Activated CD8-positive, alpha-beta memory T cell treated with anti-CD3 and anti-CD28 coated beads, Interleukin-2, amount 50 U/mL, for 1 hour (primary cell): ENCODE measurements around the gene ZBTB16.

ENCODE experiments used
- DNase-seq: peaks from one replicate; pipeline ENCODE4 v3.0.0-alpha.2; 2020; ENCODE audit errors: extremely low read depth

The ZBTB16 gene

DNA sequence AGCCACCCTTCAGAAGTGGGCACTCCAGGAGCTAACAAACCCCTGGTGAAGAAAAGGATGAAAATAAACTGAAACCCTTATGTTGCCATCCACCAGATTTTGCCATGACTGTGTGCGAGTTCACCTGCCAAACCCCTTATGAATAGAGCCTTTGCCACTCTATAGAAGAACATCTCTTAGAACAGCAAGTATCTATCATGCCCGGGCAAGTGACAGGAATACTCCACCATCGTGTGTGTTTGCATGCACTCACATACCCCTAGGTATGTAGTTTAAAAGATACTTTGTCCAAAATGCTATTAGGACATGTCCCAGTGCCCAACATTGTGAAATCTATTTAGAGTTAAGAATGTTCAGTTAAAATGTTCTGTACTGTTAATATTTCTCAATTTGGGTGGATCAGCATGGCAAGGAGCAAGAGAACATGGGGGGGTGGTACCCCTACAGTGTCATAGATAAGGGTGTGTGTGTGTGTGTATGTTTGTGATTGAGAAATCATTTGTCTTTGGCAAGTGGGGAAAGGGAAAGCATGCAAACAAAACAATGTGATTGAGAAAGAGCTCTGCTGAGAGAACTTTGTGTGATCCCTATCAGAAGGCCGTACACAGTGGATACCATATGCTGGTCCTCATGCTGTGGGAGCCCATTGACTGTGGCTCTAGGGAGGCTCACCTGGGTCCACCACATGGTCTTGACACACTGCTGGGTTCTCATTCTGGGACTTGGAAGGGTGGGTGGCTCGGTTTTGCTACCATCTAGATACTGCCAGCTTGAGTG lies 94.9 kb downstream of the ZBTB16 start:
- DNase-seq = no peak

DNA sequence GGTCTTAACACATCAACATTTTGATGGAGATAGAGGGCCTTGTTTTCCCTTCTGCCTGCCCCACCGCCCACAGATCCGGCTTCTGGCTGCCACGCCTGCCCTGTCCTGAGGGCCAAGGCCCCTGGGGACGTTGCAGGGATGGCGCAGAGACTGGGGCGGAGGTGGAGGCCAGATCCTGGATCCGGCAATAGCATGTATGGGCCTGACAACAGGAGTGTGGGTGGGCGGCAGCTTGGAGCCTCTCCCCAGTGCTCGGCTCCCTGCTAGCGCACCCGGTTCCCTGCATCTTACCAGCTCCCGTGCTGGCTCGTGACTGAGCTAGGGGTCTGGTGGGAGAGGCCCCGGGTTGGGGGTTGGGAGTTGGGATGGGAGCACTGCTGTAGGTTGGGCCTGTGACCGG lies 95.6 kb downstream of the ZBTB16 start:
- DNase-seq = no peak

DNA sequence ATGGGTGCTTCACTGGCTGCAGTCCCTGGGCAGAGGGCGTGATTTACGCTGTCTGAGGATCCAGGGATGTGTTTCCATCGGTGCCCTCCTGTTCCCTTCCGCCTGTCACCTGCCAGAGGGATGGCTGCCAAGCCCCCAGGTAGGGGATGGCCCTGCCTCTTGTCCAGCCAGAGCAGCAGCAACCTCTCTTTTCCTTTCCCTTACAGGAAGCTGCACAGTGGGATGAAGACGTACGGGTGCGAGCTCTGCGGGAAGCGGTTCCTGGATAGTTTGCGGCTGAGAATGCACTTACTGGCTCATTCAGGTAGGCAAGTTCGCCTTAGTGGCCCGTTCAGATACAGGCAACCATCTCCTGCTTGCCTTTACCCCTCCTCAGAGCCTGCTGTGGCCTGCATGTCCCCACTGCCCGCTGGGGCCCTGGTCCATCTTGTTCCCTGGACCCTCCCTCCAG lies 96.6 kb downstream of the ZBTB16 start:
- no peak for DNase-seq

DNA sequence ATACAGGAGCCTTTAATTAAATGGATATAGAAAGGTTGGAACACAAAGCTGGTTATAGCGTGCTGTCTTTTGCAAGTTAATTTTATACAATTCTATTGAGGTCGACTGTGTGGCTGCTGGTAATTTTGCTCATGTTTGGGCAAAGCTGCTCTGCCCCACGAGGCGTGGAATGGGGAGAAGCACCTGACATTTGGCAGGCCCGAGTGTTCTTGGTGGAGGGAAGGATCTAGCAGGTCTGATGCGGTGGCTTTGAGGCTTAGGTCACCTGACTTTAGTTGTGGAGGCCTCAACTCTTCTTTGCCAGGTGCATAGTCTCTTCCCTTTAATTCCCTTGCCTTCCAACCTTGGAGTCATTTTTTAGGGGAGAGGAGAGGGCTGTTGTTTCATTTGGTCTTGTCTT lies 97.3 kb downstream of the ZBTB16 start:
- no peak for DNase-seq

DNA sequence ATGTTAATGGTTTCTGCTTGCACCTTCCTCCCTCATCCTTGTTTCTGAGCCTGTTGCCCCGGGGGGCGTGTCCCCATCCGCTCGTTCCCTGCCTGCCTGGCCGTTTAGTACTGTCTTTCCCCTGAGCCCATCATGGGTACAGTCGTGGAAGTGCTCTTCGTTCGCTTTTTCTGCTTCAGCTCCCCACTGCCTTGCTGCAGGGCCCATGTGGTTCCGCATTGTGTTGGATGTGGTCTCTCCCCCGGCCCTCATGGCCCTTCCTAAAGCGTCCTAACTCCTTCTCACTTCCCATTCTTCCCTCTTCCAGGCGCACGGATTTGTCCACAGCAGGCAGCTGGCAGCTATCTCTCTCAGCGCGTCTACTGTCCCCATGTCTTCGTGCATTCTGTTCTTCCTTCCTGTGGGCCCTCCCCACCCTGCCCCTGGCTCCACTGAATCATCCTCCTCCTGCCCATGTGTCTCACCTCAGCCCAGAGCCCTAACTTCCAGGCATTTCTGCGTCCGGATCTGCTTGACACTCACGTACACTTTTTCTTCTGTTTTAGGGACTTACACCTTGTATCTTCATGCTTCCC lies 98.1 kb downstream of the ZBTB16 start:
- DNase-seq = no peak

DNA sequence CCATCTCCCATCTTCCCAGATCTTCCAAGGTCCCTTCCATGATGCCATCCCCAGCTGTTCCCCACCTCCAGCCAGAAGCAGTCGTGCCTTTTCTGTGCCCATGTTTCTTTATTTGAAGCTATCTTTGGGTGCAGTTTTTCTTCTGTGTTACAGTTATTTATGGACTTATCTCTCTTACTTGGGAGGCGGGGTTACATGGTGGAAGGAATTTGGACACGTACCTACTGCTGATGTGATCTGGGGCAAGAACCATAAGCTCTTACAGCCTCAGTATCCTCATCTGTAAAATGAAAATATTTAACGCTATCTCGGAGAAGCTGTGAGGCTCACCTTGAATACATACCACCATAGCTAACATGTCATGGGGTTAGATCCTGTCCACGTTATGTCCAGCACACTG lies 98.9 kb downstream of the ZBTB16 start:
- DNase-seq = no peak

DNA sequence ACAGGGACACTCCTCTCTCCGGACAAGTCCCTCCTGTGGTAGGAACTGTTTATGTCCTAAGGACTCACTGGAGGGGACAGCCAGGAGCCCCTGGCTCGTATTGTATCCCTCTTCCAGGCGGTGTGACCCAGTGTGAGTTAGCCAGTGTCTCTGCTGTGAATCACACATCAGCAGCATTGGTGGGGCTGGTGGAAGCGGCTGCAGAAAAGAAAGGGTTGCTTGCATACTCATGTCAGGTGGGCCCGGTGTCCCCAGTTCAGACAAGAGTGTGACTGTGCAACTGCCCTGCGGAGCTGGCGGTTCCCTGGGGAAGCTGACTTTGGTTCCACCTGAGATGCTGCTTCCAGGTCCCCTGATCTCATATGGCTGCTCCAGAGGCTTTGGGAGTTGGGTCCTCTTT lies 99.4 kb downstream of the ZBTB16 start:
- DNase-seq = no peak

DNA sequence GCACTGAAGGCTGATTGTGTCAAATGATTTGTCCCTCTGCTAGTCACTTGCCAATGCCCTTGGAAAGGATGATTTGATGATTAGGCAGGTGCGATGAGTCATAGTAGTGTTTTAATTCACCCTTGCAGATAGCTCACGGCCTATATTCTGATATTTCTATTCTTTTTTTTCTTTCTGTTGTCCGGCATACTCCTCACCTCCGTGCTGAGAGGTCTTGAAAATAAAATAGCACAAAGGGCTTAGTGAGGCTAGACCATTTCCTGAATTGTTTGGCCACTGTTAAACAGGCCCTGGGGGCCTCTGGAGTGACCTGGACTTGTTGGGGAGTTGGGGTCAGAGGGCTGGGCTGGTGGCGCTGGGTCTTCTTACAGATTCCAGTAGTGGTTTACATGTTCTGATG lies 99.8 kb downstream of the ZBTB16 start:
- no peak for DNase-seq

DNA sequence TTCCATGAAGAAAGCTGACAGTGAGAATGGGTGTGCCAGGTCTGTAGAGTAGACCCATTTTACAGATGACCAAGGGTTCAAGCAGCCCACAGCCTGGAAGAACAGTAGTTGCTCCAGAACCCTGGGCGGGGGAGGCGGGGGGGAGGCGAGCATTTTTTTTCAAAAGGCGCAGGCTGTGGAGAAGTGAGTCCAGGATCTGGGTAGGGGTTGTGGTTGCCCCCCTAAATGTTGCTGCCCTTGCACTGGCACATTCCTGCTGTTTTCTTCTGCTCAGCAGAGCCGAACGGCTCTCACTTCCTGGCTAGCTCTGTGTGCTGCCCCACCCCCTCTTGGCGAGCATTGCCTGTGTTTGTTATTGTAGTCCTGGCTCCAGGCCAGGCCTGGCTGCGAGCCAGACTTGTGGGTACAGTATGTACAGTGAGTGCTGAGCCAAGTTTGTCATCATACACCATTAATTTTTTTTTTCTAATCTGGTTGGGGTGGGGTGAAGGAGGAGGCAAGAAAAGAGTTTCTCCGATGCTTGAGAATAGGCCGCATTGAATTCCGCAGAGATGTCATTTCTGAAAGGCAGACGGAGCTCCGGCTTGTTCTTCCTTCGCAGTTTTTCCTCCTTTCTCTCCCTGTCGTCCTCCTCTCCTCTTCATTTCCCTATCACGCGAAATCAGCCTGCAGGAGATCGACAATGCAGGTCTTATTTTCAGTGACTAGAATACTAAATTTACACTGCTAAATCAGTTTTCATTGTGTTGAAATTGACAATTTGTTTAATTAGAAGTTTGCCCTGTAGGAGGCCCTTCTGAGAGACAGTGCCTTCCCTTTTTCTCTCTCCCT lies 100.5 kb downstream of the ZBTB16 start:
- peak; percentile 87 for DNase-seq

DNA sequence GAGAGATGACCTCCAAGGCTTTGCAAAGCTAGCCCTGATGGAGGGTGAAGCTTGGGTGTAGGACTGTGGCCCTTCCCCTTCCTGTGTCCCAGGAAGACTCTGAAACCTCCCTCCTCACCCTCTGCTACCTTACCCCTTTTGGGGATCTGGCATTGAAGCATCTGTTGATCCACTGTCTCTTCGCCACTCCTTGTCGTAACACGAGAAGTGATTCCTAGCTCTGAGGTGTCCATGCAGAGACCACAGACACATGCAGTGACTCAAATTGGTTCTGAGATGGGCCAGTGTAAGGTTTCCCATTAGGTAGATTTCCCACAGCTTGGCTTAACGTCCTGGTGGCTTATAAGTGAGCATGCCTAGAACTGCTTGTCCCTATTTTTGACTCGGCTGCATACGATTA lies 101.4 kb downstream of the ZBTB16 start:
- DNase-seq = no peak

DNA sequence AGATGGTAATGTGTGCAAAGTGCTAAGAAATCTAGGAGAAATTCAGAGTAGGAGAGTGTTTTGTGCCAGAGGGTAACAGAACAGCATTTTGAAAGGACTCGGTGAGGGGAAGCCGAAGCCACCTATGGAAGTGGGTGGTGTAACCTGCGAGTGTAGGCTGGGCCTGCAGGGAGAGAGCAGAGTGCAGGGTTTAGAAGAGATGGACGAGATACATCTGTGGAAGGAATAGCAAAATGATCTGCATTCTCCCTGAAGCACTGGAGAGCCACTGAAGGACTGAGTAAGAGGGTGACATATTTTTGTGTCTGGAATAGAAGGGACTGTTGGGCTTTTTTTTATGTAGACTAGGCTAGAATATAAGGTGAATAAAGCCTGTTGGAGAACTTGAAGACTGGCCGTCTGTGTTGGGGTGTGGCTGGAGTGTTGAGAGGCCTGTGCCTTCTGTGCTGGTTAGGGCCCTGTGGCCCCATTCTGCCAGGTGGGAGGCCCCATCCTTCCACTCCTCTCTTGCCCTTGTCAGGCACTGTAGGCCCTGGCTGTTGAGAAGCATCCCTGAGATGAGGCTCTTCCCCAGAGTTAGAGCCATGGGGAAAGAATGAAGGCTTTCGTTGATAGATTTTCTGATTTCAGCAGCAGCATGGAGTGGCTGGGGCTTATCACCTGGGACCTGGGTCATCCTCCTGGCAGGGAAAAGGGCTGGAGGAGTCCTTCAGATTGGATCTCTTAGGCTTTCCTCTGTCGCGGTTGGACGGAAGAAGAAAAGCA lies 102.2 kb downstream of the ZBTB16 start:
- DNase-seq = no peak

DNA sequence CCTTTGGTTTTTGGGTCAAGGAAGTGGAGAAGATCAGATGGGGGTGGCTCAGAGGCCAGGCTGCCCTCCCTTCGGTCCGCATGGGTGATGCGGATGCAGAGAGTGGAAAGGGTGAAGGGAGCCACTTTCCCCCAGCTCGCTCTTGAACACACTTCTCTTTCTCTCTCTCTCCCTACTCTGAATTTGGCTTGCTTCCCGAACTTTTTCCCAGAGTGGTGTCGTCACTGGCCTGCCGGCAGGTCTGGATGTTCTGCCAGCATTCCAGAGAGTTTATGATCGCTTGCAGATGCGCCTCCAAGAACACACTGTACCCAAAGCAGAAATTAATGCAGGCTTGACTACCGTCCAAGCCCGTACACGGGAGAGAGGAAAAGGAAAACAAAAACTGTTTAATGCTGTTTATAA lies 103.2 kb downstream of the ZBTB16 start:
- no peak for DNase-seq

DNA sequence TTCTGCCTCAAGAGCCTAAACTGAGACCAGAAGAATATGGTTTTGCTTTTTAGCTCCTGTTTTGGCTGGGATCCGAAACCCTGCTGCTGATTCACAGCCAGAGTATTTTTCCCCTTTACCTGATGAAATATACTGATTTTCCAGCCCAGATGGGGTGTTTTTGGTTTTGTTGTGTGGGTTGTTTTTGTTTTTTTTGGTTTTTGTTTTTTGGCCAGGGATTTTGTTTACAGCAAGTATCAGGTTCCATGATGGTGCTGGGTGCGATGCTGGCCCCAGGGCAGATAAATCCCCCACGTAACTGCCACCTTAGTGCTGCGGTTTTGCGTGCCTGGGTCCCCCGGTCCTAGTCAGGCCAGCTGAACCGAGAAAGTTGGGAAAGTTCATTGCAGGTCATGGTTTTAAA lies 103.7 kb downstream of the ZBTB16 start:
- no peak for DNase-seq

DNA sequence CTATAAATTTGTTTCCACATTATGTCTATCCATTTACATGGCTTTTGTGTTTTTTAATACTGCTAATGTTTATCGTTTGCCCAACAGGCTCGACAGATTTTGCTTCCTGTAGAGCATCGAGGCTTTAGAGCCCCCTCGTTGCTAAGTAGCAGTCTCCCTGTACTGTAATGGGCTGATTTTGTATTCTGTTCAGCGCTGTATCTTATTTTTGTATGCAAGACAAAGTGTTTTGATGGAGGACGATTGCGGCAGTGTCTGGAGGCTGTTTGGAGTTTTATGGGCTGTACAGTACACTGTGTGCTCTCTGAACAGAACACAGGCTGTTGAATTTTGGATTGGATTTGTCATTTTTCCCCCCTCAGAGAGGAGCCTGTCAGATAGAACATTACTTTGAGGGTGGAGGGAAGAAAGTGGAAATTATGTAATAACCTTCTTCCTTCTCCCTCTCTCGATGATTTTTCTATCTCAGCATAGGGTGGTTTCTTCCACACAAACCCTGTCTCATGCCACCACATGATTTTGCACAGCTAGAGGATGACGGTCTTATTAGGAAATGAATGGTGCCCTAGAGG lies 104.4 kb downstream of the ZBTB16 start:
- DNase-seq = no peak

DNA sequence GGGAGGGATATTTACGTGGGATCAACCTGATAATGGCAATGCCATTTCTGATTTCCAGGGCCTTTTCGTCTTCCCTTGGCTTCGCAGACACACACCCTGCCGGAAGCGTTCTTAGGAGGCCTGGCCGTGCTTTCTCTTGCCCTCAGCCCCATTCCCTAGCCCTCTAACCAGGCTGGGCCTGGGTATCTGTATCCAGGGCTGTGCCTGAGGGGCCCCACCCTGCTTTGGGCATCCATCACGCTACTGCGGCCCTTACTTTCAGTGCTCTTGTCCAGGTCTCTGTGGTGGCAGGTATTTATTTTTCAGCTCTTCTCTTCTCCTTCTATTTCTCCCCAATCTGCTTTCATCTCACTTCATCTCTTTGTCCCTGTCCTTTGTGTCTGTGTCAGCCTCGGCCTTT lies 105.0 kb downstream of the ZBTB16 start:
- no peak for DNase-seq

DNA sequence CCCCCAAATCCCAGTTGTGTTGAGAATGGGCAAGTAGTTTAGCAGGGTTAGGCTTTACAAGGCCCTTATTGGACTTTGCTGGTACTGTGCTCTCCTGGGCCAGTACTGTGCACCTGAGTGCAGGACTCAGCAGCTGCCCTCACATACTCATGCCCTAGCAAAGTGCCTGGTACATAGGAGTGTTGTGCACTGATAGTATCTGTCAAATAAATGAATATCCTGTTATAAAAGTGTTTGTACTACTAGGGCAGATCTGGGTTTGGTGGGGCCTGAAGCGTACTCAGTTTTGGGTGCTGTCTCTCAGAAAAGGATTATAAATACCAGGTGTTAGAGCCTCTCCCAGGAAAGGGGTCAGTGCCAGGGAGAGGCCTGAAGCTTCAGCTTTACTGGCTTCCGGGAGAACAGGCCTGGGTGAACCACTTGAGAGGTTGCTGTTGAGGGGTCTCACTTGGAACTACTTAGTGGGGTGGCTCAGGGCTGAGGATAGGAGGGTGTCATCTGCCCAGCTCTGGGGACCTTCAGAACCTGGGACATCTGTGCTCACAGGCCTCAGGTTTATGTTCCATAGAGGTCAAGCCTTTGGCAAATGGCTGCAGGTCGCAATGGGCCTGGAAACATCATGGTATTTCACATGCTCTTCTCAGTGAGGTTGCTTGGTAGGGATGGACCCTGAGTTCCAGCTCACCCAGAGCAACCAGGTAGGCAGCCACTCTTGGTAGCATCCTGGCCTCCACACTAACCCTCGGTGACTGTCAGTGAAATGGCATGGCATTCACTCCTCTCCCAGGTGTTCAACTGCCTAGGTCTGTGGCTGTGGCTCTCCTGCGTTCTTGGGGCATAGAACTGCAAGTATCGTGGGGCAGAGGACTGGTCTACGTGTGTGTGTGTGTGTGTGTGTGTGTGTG lies 106.1 kb downstream of the ZBTB16 start:
- no peak for DNase-seq

DNA sequence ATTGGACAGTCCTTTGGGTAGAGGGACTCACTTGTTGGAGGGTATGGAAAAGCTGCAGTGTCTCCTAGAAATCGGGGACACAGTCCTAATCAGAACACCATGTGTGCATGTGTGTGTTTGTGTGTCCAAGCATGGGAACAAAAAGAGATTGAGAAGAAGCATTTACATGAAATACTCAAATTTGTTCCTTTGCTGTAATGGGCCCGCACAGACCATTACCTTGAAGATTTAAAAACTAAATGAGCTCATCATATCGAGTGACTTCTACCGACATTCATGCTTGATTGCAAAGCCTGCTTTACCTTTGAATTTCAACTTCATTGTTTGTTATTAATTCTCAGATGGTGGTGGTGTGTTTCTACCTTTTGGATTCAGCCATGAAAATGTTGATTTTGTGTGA lies 106.9 kb downstream of the ZBTB16 start:
- DNase-seq = no peak

DNA sequence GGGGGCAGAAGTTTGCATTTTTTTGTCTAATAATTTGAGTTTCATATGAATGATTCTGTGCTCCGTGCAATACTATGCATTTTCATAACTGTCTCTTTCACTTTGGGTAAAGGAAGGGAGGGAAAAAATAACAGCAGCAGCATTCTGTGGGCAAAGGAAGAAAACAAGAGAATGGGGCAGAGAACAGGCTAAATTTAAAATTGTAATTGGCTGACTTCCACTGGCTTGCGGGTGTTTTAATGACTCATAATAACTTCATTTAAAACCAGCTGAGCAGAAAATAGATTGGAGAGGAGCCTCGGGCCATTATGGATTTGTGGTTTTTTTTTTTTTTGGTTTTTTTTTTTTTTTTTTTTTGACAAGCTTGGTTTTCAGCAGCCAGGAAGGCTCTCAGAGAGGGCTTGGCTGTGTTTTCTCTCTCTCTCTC lies 107.4 kb downstream of the ZBTB16 start:
- no peak for DNase-seq

DNA sequence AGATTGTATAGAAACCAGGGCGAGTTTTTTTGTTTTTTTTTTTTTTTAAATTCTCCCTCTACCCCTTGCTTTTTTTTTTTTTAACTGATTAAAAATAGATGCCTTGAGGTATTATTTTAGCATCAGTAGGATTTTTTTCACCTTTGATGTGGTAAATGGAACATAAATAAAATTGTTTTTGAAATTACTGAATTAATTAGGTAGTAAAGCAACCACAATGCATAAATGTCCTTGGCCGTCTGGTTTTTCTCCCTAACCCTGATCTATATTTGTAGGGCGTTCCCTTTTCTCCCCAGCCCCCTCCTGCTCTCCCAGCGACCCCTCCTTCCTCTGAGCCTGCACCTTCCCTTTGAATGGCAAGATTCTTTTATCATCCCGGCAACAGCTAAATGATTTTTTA lies 107.8 kb downstream of the ZBTB16 start:
- DNase-seq = no peak

DNA sequence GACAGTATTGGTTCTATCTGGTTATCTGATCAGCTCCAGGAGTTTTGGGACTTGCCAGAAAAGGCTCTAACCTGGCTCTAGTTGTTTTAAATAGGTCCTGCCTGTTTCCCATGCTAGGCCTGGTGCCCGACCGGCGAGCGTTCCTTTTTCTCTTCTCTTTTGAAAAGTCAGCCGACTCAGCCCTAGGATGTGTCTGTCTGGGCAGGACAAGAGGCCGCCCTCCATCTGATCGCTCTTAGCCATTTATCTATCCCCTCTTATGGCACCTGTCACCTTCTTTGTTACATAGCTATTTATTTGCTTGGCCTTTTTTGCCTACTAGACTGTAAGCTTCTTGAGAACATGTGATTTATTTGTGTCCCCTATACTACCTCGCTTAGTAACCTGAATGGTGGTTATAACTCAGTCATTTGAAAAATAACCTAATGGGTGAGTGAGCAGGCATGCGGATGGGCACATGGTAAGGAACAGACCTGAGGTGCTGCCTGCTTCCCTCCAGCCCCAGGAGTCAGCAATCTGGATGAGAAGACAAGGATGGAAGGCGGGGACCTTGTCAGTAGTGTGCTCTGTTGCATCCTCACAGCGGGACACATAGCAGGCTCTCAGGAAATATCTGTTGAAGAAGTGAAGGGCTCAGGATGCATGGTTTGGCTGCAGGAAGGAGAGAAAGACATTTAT lies 108.4 kb downstream of the ZBTB16 start:
- no peak for DNase-seq
